Measurements from ENCODE around the gene GDF2. TPM values are rescaled to one million over a fixed set of nuclear protein-coding genes. Genes with fewer than 3 reads are reported as not detected.

GDF2 gene
- total and polyA plus RNA-seq, 10 of the 15 experiments (the other 5 are each of a cell fraction or from before 2014, with no cell fraction given) = not detected

DNA sequence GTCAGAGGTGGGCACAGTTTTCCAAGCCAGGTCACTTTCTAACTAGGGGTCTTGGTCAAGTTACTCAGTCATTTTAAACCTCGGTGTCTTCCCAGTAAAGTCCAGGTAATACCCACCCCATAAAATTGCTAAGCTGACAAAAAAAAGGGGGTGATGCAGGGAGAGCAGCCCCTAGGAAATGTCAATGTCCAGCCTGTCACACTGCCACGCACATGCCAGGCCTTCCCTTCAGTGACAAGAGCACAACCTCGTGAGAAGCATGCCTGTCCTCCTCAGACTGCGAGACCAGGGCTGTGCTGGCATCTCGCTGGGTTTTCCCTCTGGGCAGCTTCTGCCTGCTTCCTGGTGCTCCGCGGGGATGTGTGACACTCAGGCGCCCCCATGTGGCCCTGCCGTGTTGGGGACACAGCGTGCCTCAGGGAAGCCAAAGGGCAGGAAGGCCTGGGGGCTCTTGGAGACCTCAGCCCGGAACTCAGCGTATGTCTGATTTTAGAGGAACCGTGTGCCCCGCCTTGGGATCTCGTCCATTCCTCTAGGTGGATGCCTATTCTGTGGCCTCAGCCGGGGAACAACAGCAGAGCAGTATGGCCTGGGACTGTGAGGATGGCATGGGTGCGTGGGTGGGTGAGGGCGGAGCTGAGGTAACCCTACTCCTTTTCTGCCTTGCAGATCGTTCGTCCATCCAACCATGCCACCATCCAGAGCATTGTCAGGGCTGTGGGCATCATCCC lies 10.2 kb upstream of the GDF2 start:
- in situ Hi-C loops (cut with MboI) = no loop called here
- Histone ChIP-seq H3K9ac (ENCODE audit: control insufficient read depth, insufficient read depth, low read length) (no peak overlapping the region), H3K27me3 (replicated peaks in 1 of 2; ENCODE audit: control insufficient read depth in 2 of 2, insufficient read depth in 2 of 2, low read length in 1 of 2) (no peaks in the 10 kb centered on the region; a peak in 1 of 4 replicates), H3K4me2 (ENCODE audit: control insufficient read depth, insufficient read depth) (no peak overlapping the region), H2AFZ (ENCODE audit: control insufficient read depth, low read depth, low read length) (no peak overlapping the region), H3K9me3 (replicated peaks; ENCODE audit: control insufficient read depth, insufficient read depth, low read length) (no peaks in the 10 kb centered on the region), H3K36me3 (ENCODE audit: control insufficient read depth in 2 of 2, insufficient read depth in 2 of 2, low read length in 1 of 2) (no peaks in the 10 kb centered on the region), H3K27ac (ENCODE audit: control insufficient read depth, insufficient read depth) (no peak overlapping the region), H3K4me3 (no peak overlapping the region), H3K79me2 (ENCODE audit: control insufficient read depth, insufficient read depth, low read length) (no peaks in the 10 kb centered on the region), H3K4me1 (ENCODE audit: control insufficient read depth, insufficient read depth, low read length) (no peaks in the 10 kb centered on the region), H4K20me1 (ENCODE audit: control insufficient read depth, insufficient read depth) (no peaks in the 10 kb centered on the region)
- TF ChIP-seq, protein P1, sequence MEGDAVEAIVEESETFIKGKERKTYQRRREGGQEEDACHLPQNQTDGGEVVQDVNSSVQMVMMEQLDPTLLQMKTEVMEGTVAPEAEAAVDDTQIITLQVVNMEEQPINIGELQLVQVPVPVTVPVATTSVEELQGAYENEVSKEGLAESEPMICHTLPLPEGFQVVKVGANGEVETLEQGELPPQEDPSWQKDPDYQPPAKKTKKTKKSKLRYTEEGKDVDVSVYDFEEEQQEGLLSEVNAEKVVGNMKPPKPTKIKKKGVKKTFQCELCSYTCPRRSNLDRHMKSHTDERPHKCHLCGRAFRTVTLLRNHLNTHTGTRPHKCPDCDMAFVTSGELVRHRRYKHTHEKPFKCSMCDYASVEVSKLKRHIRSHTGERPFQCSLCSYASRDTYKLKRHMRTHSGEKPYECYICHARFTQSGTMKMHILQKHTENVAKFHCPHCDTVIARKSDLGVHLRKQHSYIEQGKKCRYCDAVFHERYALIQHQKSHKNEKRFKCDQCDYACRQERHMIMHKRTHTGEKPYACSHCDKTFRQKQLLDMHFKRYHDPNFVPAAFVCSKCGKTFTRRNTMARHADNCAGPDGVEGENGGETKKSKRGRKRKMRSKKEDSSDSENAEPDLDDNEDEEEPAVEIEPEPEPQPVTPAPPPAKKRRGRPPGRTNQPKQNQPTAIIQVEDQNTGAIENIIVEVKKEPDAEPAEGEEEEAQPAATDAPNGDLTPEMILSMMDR (IDR thresholded peaks at IDR 0.05 in 2 of 3, conservative IDR thresholded peaks at IDR 0.05 in 1 of 3; ENCODE audit: control insufficient read depth in 2 of 3, extremely low read depth in 1 of 3, insufficient read depth in 1 of 3, low read depth in 3 of 3, low read length in 3 of 3) = peak; percentile 83 to 97 (median 93); a peak in 5 of 6 replicates
- TF ChIP-seq MEF2B (IDR thresholded peaks at IDR 0.05; ENCODE audit: partially characterized antibody, poor library complexity, severe bottlenecking) (no peak), TCF7 (IDR thresholded peaks at IDR 0.05; ENCODE audit: borderline replicate concordance) (no peak), YY1 (IDR thresholded peaks at IDR 0.05; ENCODE audit: low read depth, low read length) (0 out of 2 replicates have a peak, but pooled peaks have one; percentile 57), SMC3 (IDR thresholded peaks at IDR 0.05; ENCODE audit: borderline replicate concordance, low read length) (peak; percentile 94), BACH1 (IDR thresholded peaks at IDR 0.05; ENCODE audit: borderline replicate concordance) (no peak), POU2F2 (IDR thresholded peaks at IDR 0.05; ENCODE audit: borderline replicate concordance, low read depth, low read length) (peak; percentile 55; the same call in 1 of the 3 replicates), RUNX3 (IDR thresholded peaks at IDR 0.05; ENCODE audit: low read length) (no peak), ASH2L (IDR thresholded peaks at IDR 0.05; ENCODE audit: borderline replicate concordance, low read depth) (no peak), RAD21 (IDR thresholded peaks at IDR 0.05; ENCODE audit: insufficient read depth, low read depth, low read length) (peak; percentile 97), NFYA (IDR thresholded peaks at IDR 0.05; ENCODE audit: borderline replicate concordance, low read depth, low read length) (no peak), ESRRA (IDR thresholded peaks at IDR 0.05; ENCODE audit: low read length) (no peak), IRF4 (IDR thresholded peaks at IDR 0.05; ENCODE audit: low read depth, low read length) (0 out of 2 replicates have a peak, but pooled peaks have one; percentile 29), RFX5 (IDR thresholded peaks at IDR 0.05; ENCODE audit: low read depth, low read length) (no peak), NR2F1 (conservative IDR thresholded peaks at IDR 0.05) (0 out of 2 replicates have a peak, but pooled peaks have one; percentile 22), IKZF1 (conservative IDR thresholded peaks at IDR 0.05) (0 out of 2 replicates have a peak, but pooled peaks have one; percentile 23)
- TF ChIP-seq, protein P2, sequence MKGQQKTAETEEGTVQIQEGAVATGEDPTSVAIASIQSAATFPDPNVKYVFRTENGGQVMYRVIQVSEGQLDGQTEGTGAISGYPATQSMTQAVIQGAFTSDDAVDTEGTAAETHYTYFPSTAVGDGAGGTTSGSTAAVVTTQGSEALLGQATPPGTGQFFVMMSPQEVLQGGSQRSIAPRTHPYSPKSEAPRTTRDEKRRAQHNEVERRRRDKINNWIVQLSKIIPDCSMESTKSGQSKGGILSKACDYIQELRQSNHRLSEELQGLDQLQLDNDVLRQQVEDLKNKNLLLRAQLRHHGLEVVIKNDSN (IDR thresholded peaks at IDR 0.05; ENCODE audit: borderline replicate concordance, extremely low read length, insufficient read depth, low read depth, low read length) = no peak
- TF ChIP-seq, protein P3, sequence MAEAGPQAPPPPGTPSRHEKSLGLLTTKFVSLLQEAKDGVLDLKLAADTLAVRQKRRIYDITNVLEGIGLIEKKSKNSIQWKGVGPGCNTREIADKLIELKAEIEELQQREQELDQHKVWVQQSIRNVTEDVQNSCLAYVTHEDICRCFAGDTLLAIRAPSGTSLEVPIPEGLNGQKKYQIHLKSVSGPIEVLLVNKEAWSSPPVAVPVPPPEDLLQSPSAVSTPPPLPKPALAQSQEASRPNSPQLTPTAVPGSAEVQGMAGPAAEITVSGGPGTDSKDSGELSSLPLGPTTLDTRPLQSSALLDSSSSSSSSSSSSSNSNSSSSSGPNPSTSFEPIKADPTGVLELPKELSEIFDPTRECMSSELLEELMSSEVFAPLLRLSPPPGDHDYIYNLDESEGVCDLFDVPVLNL (IDR thresholded peaks at IDR 0.05; ENCODE audit: low read depth, low read length) = no peak
- ChIA-PET SMC1A (ENCODE audit: uncharacterized antibody, unreplicated experiment) (interaction anchor here (1.0 to 7.4 kb wide), 5 partner anchors 29 to 287 kb away, joined by 3 to 66 read pairs (median 5); no protein-coding TSS in a partner anchor), CTCF (interaction anchor here (0.7 to 6.8 kb wide), 21 partner anchors 12 to 319 kb away, joined by 3 to 135 read pairs (median 3); no protein-coding TSS in a partner anchor), POLR2A (no interaction called here), RAD21 (ENCODE audit: unreplicated experiment) (interaction anchor here (0.8 to 4.7 kb wide), 16 partner anchors 9 to 319 kb away, joined by 3 to 84 read pairs (median 4); partner anchors contain the start of gene GDF2)
- DNase-seq (ENCODE audit: low read depth, low spot score) (peak; percentile 7), ATAC-seq (peak; percentile 99), FAIRE-seq (no peak)
- WGBS (ENCODE audit: insufficient coverage, insufficient replicate concordance, low lambda C conversion rate, missing lambda C conversion rate) = 7% methylated on average over 20 of the region's 20 CpGs
- no TSS peak for BruUV-seq (replicated peaks)
- intact Hi-C loops (cut with micrococcal nuclease; ENCODE audit: unreplicated experiment) = loop anchor here (1.0 to 5.0 kb wide), 3 partner anchors 265 to 315 kb away; no protein-coding TSS in a partner anchor

Measured in GM12878 (cell line).